COR-L47 (cell line): ENCODE results near the gene ITM2B.

ENCODE experiments used
- DNase-seq: peaks from one replicate; lab custom pipeline; 2025; lab: John Stamatoyannopoulos, UW

Gene ITM2B

DNA sequence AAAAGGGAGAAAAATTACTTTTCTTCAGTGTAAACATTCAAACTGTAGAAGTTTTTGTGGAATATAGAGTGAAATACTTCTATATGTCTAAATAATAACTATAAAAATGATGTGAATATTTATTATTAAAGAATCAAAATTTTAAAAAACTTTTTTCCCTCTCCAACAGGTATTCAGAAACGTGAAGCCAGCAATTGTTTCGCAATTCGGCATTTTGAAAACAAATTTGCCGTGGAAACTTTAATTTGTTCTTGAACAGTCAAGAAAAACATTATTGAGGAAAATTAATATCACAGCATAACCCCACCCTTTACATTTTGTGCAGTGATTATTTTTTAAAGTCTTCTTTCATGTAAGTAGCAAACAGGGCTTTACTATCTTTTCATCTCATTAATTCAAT is 28.0 kb downstream of the ITM2B start:
- no peak for DNase-seq

DNA sequence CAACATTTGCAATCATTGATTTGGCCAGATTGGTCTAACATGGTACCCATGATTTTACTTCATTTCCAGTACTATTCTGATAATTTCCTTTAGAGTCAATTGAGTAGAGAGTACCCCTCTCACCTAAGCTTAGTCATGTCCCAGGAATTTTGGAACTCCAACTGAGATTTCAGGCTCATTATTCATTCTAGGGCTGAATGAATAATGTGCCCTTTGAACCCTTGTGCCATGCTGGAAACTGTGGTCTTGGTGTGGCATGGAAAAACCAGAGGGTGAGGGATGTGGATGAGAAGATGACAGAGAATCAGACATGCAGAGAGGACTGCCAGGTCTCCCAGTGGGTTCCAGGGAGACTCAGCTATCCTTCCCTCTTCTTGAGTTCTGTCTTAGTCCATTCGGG is 30.2 kb downstream of the ITM2B start:
- DNase-seq, result no peak

DNA sequence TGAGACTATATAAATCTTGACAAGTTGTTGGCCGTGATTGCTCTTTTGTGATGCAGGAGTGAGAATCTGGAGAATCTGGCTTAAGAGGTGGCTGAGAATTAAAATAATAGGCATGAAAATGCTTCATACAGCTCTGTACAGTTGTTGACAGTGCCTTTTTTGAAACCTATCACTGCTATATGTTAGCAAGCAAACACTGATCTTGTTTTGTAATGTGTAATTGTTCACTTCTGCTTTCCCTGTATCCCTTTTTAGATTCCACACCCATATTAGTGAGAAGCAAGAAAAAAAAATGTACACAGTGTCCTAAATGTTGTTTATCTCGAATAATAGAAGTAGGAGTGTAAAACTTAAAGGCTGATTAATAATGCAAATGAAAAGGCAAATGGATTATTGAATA is 31.1 kb downstream of the ITM2B start:
- no peak for DNase-seq

DNA sequence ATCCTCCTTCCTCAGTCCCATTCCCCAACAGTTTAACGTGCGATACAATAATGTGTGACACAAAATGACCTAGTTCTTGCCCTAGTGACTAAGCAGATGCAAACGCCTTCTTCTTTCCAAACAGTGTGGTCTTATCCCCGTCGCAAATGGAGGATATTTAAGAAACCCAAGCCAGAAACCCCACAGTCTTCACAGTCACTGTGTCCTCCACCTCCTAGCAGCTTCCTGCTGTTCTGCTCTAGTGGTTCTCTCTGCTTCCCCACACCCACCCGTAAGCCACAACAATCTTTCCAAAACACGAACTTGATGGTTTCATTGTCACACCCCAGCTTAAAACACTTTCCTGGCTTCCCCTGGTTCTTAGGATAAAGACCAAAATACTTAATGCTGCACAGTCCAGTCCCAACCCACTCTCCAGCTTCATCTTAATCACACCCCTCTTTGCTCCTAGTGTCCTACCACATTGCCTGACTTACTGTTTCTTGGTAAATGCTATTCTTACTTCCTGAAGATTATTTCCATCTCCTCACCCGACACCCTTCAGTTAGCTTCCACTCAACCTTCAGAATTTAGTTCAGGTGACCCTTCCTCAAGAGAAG is 32.3 kb downstream of the ITM2B start:
- DNase-seq, result no peak

DNA sequence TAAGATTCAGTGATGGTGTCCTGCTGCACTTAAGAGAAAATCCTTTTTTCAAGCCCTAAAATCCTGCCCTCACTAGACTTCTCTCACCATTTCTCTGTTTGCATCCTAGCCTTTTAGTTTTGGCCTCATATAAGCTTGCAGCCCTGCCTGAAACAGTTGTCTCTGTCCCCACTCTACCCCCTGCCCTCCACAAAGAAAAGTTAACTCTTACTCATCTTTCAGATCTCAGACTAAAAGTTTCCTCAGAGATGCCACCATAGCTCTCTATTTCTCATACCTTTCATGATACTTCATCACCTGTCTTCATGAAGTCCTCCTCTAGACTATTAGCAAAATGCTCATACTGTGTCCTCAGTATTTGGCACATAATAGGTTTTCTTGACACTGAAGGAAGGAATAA is 33.1 kb downstream of the ITM2B start:
- no peak for DNase-seq

DNA sequence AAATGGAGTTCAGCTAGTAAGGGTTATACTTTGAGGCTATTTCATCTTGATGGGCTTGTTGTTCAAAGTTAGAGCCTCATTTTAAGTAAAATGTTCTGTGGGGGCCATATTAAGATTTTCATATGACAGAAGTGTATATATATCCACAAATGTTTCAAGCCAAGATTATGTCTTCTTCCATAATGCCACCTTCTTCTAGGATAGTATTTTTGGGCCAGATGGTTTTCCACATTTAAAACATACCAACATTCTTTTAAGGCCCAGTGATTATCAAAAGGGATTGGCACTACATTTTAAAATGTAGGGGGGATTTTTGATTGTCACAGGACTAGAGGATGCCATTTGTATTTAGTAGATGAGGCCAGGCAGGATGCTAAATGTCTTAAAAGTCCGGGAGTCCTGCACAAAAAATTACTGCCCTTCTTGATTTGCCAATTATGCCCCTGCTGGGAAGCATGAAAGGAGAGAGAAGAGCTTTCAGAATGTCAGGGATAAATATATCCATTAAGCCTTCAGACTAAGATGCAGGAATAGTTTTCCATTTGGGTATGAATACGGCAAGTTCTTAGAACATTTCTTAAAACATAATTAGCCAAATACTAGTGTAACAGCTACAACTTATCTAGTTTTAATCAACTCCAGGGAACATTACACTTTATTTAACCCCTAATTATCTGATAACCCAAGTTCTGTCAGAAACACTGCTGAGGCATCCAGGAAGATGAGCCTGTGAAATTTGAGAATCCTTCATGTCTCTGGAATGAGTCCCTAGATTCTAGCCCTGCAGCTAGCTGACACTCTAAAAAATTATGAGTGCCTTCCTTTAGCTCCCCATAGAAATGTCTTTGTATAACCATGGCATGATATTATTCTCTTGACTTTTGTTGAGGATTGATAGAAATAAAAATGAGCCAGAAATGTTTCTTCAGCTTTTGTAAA is 34.0 kb downstream of the ITM2B start:
- DNase-seq, result no peak

DNA sequence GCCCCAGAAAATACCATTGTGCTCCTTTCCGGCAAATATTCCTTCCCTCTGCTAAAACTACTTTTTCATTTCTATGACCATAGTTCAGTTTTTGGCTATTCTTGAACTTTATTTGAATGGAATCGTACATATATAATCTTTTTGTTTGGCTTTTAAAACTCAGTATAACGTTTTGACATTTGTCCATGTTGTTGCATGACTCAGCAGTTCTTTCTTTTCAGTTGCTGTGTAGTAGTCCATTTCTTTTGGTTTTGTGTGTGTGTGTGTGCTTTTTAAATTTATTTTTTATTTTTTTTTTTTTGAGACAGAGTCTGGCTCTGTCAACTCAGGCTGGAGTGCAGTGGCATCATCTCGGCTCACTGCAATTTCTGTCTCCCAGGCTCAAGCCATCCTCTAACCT is 35.0 kb downstream of the ITM2B start:
- no peak for DNase-seq

DNA sequence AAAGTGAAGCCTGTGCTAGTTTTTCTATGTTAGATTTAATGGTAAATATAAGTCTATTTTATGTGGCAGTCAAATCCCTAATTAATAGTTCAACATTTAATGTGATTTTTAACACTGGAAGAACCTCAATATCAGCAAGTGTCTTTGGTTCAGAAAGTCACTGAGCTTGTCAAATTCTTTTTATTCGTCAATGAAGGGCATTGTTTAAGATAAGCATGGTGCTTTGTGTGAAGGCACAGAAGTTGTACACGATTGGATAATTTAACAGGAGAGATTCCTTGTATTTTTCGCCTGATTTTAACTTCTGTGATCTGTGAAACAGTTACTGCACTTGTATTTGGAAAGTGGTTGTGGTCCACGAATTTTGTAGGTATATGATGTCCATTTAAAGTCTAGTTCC is 40.3 kb downstream of the ITM2B start:
- no peak for DNase-seq

DNA sequence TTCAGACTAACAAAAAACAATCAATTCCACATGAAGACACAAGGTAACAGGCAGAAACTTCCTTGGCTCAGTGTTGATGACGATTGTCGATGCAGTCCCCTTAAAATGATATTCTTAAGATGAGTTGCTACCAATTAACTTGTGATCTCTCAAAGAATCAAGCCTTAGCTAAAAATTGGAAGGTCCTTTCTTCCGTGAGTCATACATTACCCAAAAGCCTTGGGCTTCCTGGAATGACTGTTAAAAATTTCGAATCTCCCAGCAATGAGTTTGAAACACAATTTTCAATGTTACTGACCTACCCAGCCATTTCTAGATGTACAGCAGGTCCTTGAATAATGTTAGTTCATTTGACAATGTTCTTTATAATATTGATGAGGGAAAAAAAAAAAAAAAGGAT is 42.5 kb downstream of the ITM2B start:
- no peak for DNase-seq

DNA sequence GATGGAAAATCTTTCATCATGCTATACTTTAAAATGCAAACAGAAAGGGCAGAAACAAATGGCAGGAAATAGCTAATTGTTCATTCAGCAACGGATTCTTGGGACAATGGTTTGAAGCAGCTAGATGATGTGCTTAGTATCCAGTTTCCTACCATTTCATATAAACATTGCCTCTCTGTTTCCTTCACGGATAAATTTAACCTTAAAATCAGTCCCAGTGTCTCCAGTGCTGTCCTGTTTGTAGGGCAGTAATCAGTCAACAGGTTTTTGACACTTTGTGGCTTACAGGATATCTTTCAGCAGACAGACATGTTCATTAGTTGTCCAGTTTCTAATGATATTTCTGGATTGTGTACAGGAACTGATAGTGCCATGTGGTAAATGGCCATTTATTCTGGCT is 45.8 kb downstream of the ITM2B start:
- peak; percentile 31 for DNase-seq

DNA sequence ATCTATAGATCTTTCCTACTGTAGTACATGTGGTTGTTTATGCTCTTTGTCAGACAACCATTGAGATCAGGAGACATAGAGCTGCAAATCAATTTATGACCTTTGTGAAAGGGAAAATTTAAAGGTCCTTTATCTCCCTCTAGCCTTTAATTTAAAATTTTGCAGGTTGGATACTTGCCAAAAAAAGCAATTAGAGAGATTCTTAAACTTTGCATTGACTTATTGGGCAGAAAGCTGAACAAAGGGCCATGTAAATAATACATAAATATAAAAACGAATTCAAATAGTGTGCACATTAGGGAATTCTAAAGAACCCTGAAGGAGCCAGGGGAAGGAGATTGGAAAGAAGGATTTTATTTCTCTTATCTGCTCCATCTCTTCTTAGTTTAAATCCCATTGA is 48.5 kb downstream of the ITM2B start:
- no peak for DNase-seq

DNA sequence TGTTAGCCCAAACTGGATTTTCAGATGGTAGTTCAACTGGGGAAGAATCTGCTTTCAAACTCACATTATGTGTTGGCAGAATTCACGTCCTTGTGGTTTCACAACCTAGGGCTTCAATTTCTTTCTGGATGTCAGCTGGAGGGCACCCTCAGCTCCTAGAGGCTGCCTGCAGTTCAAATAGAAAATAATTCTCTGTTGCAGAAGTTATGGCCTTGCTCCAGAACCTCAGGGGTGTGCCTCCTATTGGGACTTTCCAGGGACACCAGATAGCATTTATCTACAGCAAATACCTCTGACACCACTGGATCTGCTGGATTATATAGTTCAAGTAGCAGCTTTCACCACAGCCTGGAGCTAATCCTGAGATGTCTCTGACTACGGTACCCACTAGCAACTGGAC is 58.7 kb downstream of the ITM2B start:
- no peak for DNase-seq

DNA sequence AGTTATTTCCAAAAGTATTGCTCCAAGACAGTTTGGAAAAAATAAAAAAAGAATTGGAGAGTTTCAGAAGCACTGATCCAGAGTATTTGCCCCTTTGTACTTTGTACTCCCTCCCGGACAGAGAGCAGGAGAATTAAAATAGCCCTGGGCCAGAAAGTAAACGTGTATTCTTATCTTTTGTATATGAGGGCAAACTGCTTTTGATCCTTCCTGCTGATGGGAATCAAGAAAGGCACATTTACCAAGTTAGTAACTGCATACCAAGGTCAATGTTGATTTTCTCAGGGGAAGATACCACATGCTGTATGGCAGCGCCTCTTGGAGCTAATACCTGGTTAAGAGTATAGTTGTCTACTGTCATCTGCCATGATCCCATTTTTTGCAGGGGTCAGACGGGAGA is 59.6 kb downstream of the ITM2B start:
- DNase-seq, result no peak

DNA sequence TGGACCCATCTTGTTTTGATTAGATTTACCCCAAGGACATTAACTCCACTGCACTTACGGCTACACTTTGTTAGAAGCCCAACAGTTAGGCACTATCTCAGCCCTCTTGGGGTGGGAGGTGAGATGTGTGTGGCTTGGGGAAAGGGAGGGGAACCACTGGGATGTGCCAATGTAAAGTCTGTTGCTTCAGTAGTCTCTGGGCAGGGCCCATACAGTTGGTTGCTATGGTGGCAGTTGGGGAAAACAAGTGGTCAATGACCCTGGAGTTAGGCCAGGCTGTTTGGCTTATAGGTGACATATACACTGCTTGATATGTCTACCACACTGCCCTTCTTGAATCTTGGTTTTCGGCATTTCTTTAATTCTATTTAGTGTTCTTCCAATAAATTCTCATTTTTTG is 61.6 kb downstream of the ITM2B start:
- DNase-seq, result no peak

DNA sequence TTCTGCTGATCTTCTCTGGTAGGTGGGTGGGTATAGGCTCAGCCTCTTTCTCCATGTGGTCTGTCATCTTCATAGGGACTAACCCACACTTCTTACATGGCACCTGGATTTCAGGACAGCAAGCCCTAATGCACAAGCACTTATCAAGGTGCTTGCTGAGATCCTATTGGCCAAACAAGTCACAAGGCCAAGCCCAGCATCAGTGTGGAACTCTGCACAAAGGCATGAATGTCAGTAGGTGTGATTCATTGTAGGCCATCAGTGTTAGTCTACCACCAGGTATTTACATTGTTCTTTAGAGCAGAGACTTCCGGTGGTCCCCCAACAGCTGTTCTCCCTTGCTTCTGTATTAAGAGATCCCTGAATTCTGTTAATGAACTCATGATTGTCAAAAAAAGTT is 62.3 kb downstream of the ITM2B start:
- no peak for DNase-seq

DNA sequence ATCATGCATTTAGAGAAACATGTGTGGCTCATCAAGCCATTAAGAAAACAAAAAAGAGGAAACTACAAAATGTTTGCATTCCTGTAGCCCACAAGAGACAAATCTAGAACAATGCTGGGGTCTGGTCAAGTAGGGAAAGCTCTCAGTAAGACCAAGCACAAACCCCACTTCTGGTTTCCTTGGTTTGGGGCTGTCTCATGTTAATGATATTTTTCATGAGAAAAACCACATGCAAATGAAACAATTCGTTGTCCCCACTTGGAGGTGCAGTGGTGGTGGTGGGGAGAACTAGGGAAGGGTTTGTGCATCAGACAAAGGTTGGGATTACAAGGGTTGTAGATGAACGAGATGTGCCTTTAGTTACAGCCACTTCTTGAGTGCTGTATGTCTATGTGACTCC is 63.5 kb downstream of the ITM2B start:
- no peak for DNase-seq

DNA sequence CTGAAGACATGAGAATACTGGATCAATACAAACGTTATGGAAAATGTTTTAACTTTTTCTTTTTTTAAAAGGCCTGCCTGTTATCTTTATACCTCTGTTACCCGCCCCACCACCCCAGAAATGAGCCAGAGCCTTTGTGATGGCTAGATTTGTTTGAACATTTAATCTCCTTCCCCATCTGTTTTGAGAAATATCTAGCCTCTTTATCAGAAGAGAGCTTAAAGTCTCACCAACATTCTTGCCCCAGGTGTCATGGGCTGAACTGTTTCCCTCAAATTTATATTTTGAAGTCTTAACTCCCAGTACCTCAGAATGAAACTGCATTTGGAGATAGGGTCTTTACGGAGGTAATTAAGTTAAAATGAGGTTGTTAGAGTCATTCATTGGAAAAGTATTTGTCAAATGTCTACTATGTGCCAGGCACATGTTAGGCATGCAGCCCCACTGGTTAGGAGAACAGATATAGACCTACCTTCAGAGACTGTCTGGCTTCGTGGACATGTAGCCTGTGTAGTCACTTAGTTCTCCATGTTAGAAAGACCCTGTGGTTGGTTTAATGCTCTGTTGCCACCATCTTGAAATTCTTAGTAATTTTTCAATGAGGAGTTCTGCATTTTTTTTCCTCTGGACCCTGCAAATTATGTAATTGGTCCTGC is 64.3 kb downstream of the ITM2B start:
- no peak for DNase-seq

DNA sequence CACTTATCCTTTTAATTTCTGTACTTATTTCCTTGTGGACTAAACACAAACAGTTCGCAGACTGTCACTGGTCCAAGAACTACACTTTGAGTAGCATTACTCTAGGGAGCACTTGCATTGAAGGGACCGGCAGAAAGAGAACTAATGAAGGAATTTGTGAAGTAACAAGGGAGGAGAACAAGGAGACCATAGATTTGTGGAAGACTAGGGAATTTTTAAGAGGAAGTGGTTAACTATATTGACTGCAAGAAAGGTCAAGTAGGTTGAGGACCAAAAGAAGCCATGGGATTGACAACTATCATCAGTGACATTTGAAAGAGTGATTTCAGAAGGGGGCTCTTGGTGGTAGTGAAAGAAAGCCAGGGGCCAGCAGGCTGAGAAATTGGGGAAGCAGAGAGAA is 66.6 kb downstream of the ITM2B start:
- no peak for DNase-seq

DNA sequence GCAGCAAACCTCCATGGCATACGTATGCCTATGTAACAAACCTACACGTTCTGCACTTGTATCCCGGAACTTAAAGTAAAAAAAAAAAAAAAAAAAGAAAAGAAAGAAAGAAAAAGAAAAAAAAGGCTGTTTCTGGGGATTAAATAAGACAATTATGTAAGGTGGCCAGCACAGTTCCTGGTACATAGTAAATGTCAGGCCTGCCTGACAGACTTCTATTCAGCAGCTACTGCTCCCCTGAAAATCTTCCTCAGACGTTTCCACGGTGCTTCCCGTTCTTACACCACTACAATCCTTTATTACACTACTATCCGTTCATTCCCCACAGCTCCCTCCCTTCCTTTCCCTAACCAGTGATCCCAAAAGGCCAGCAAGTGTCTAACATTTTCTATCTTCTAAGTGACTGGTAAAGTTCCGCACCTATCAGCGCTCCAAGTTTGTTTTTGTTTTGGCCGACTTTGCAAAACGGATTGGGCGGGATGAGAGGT is 69.9 kb downstream of the ITM2B start:
- DNase-seq, result no peak

DNA sequence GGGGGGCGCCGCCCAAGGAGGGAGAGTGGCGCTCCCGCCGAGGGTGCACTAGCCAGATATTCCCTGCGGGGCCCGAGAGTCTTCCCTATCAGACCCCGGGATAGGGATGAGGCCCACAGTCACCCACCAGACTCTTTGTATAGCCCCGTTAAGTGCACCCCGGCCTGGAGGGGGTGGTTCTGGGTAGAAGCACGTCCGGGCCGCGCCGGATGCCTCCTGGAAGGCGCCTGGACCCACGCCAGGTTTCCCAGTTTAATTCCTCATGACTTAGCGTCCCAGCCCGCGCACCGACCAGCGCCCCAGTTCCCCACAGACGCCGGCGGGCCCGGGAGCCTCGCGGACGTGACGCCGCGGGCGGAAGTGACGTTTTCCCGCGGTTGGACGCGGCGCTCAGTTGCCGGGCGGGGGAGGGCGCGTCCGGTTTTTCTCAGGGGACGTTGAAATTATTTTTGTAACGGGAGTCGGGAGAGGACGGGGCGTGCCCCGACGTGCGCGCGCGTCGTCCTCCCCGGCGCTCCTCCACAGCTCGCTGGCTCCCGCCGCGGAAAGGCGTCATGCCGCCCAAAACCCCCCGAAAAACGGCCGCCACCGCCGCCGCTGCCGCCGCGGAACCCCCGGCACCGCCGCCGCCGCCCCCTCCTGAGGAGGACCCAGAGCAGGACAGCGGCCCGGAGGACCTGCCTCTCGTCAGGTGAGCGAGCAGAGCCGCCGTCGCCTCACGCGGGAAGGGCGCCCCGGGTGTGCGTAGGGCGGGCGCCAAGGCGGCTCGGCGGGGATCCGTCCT is 70.5 kb downstream of the ITM2B start, which contains the start of gene RB1:
Gene RB1, plus strand, starts transcription at position 393 of the 784 bp plus-strand sequence. Its CDS starts 162 bp downstream, at position 555.
- peak; percentile 85 for DNase-seq

DNA sequence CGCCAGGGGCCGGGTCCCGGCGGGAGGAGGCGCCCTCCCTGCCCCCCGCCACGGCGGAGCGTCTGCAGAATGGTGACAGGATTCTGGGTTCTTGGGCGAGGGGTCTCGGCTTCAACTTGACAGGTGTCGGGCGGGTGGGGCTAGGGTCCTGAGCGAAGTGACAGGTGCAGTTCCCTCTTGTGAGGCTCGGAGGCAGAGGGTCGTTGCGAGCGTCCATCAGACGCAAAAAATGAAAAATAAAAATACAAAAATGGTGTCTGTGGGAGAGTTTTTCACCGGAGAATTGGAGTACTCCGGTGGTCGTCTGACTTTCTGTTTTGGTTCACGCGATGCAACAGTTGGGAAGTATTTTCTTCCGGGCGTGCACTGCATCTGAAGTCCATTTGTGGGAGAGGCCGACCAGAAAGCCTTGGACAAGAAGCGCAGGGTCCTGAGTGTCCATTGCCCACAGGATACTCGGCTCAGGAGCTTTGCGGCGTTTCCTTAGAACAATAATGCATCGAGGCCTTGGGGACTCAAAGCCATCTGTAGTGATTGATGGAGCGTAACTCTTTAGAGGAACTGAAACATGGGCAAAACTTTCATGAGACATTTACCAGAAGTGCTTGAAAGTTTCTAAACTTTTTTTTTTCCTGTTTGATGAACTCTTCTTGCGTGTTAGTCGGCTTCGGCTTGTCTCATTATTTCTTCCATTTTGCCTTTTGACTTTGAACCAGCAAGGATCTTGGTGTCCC is 71.3 kb downstream of the ITM2B start:
- DNase-seq, result peak; percentile 33
